ENCODE measurements around the gene CLINT1. TPM values are rescaled to one million over a fixed set of nuclear protein-coding genes. Genes with fewer than 3 reads are reported as not detected.

CLINT1 gene
- total and polyA plus RNA-seq, 2 of the 13 experiments (the other 11 are each of a cell fraction or from before 2014, with no cell fraction given), result 64.0 to 104 TPM

- TF ChIP-seq RBAK (CRISPR knock-in tag; IDR thresholded peaks at IDR 0.05), result no peak
- no peak for TF ChIP-seq ZNF207 (IDR thresholded peaks at IDR 0.05; ENCODE audit: borderline replicate concordance)
- no peak for TF ChIP-seq CSRNP1 (CRISPR knock-in tag; IDR thresholded peaks at IDR 0.05)
- no peak for TF ChIP-seq ZNF773 (CRISPR knock-in tag; IDR thresholded peaks at IDR 0.05; ENCODE audit: borderline replicate concordance)
- peak; percentile 61 for TF ChIP-seq ELF3 (CRISPR knock-in tag; IDR thresholded peaks at IDR 0.05)
- TF ChIP-seq TBX3 (IDR thresholded peaks at IDR 0.05; ENCODE audit: borderline replicate concordance), result no peak
- no peak for TF ChIP-seq MIXL1 (CRISPR knock-in tag; IDR thresholded peaks at IDR 0.05)
- TF ChIP-seq ZNF660 (CRISPR knock-in tag; IDR thresholded peaks at IDR 0.05; ENCODE audit: borderline replicate concordance, low read depth), result no peak
- no peak for TF ChIP-seq JUN (CRISPR knock-in tag; IDR thresholded peaks at IDR 0.05)
- TF ChIP-seq HNRNPLL (IDR thresholded peaks at IDR 0.05; ENCODE audit: low read depth, low read length, poor library complexity, severe bottlenecking), result peak; percentile 30
- TF ChIP-seq NR3C1 (CRISPR knock-in tag; IDR thresholded peaks at IDR 0.05), result no peak
- TF ChIP-seq ZFP41 (CRISPR knock-in tag; IDR thresholded peaks at IDR 0.05; ENCODE audit: borderline replicate concordance), result no peak
- TF ChIP-seq KLF11 (CRISPR knock-in tag; IDR thresholded peaks at IDR 0.05), result no peak
- peak; percentile 37 for TF ChIP-seq AGO2 (optimal IDR thresholded peaks at IDR 0.05; ENCODE audit: low read depth, low read length)
- no peak for TF ChIP-seq NFRKB (IDR thresholded peaks at IDR 0.05)
- no peak for TF ChIP-seq CREB3 (CRISPR knock-in tag; IDR thresholded peaks at IDR 0.05)
- TF ChIP-seq SALL2 (CRISPR knock-in tag; IDR thresholded peaks at IDR 0.05), result peak; percentile 16; the same call in 1 of the 2 replicates
- TF ChIP-seq, protein P1, sequence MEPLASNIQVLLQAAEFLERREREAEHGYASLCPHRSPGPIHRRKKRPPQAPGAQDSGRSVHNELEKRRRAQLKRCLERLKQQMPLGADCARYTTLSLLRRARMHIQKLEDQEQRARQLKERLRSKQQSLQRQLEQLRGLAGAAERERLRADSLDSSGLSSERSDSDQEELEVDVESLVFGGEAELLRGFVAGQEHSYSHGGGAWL (CRISPR knock-in tag; IDR thresholded peaks at IDR 0.05), result 0 out of 2 replicates have a peak, but pooled peaks have one; percentile 52
- TF ChIP-seq, protein P2, sequence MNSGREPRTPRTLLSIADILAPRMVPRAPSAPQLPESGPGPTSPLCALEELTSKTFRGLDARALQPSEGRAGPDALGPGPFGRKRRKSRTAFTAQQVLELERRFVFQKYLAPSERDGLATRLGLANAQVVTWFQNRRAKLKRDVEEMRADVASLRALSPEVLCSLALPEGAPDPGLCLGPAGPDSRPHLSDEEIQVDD (CRISPR knock-in tag; IDR thresholded peaks at IDR 0.05; ENCODE audit: borderline replicate concordance), result no peak
- TF ChIP-seq MXD4 (CRISPR knock-in tag; IDR thresholded peaks at IDR 0.05), result no peak; the same call in 1 of the 2 replicates
- TF ChIP-seq ZNF276 (CRISPR knock-in tag; IDR thresholded peaks at IDR 0.05; ENCODE audit: low read depth), result no peak
- TF ChIP-seq ZFP36L2 (CRISPR knock-in tag; IDR thresholded peaks at IDR 0.05), result no peak
- no peak for TF ChIP-seq ZBTB20 (CRISPR knock-in tag; IDR thresholded peaks at IDR 0.05; ENCODE audit: borderline replicate concordance, low read depth)
- TF ChIP-seq TOE1 (CRISPR knock-in tag; IDR thresholded peaks at IDR 0.05), result no peak
These were observed 115.5 kb downstream of the CLINT1 start, which contains the start of gene LSM11 (continued) for GRCh38 chr5:157743163-157744050.

All from HepG2 (cell line).